Hepatocyte (in vitro differentiated cells): Measurements from ENCODE around the gene CHST2. TPM values are rescaled to one million over a fixed set of nuclear protein-coding genes. Genes with fewer than 3 reads are reported as not detected.

Source experiments
- DNase-seq: peaks from one replicate; pipeline ENCODE4 v3.0.0-alpha.2; 2016; ENCODE audit warnings: low spot score
- H2AFZ ChIP-seq: fragments of 200-600 bp; sonication (generic); 2 replicates; pipeline ENCODE4 v1.6.0; 2016; ENCODE audit warnings: antibody characterized with exemption, mild to moderate bottlenecking
- H3K27ac ChIP-seq: fragments of 200-600 bp; sonication (generic); 2 replicates; pipeline ENCODE4 v1.5.1; 2016; ENCODE audit warnings: mild to moderate bottlenecking
- H3K27me3 ChIP-seq: fragments of 200-600 bp; sonication (generic); 2 replicates; pipeline ENCODE4 v1.6.1; 2016
- H3K36me3 ChIP-seq: fragments of 200-600 bp; sonication (generic); replicated peaks from 2 replicates; pipeline ENCODE4 v1.5.1; 2016; ENCODE audit warnings: low read depth; ENCODE audit not compliant: insufficient read depth
- H3K4me1 ChIP-seq: fragments of 200-600 bp; sonication (generic); 2 replicates; pipeline ENCODE4 v1.5.1; 2016; ENCODE audit warnings: mild to moderate bottlenecking, moderate library complexity; ENCODE audit not compliant: insufficient read depth
- H3K4me2 ChIP-seq: fragments of 200-600 bp; sonication (generic); 2 replicates; pipeline ENCODE4 v1.6.0; 2016
- H3K4me3 ChIP-seq: fragments of 200-600 bp; sonication (generic); 2 replicates; pipeline ENCODE4 v1.5.1; 2016; ENCODE audit warnings: mild to moderate bottlenecking
- H3K79me2 ChIP-seq: fragments of 200-600 bp; sonication (generic); 2 replicates; pipeline ENCODE4 v1.6.0; 2017; ENCODE audit warnings: mild to moderate bottlenecking
- H3K9me2 ChIP-seq: fragments of 200-600 bp; sonication (generic); replicated peaks from 2 replicates; pipeline ENCODE4 v1.6.0; 2017; ENCODE audit warnings: mild to moderate bottlenecking; ENCODE audit not compliant: insufficient read depth
- H3K9me3 ChIP-seq: fragments of 200-600 bp; sonication (generic); 2 replicates; pipeline ENCODE4 v1.5.1; 2016; ENCODE audit warnings: low read depth, mild to moderate bottlenecking
- H4K20me1 ChIP-seq: fragments of 200-600 bp; sonication (generic); 2 replicates; pipeline ENCODE4 v1.6.0; 2016; ENCODE audit warnings: mild to moderate bottlenecking; ENCODE audit not compliant: insufficient read depth, poor library complexity, severe bottlenecking
- CTCF ChIP-seq: fragments of 200-600 bp; sonication (generic); IDR thresholded peaks from 2 replicates; pipeline ENCODE4 v1.5.1; 2016; ENCODE audit warnings: antibody characterized with exemption, mild to moderate bottlenecking; ENCODE audit not compliant: poor library complexity
- EZH2 ChIP-seq: fragments of 200-600 bp; sonication (generic); IDR thresholded peaks from 2 replicates; pipeline ENCODE4 v1.6.1; 2016; ENCODE audit warnings: antibody characterized with exemption, mild to moderate bottlenecking, borderline replicate concordance
- EZH2phosphoT487 ChIP-seq: fragments of 200-600 bp; sonication (generic); IDR thresholded peaks from one replicate; pipeline ENCODE4 v1.6.1; 2018; ENCODE audit warnings: antibody characterized with exemption, mild to moderate bottlenecking, low read depth, moderate library complexity; ENCODE audit not compliant: unreplicated experiment, severe bottlenecking
- WGBS: methylation state at CpG from one replicate; pipeline ENCODE4 v1.1.6; 2016; ENCODE audit warnings: low lambda C conversion rate; ENCODE audit errors: missing lambda C conversion rate; 5-methylcytosine and 5-hydroxymethylcytosine counted together
- polyA plus RNA-seq: library from polyadenylated mRNA; unstranded; fragments of >200 nt; fragmentation: Nextera tagmentation; extraction: Ambion mirVana; gene quantifications from 2 replicates; pipeline ENCODE4 v1.2.1, GENCODE V29; 2016
- total RNA-seq: library from RNA; depleted of rRNA; stranded (reverse); fragments of >200 nt; gene quantifications from 2 replicates; pipeline ENCODE4 v1.2.3, GENCODE V29; 2014

The CHST2 gene
- total and polyA plus RNA-seq, 2 experiments from 2014 or later, result 12.2 to 16.1 TPM

GRCh38 chr3:143100451-143100850 is 19.1 kb upstream of the CHST2 start:
- Histone ChIP-seq H3K27ac (no peak overlapping the region), H3K79me2 (no peaks in the 10 kb centered on the region), H4K20me1 (no peaks in the 10 kb centered on the region), H3K4me3 (no peak overlapping the region), H3K36me3 (no peaks in the 10 kb centered on the region), H3K9me2 (no peaks in the 10 kb centered on the region), H3K27me3 (no peaks in the 10 kb centered on the region), H3K4me2 (no peak overlapping the region), H3K9me3 (no peaks in the 10 kb centered on the region), H3K4me1 (peaks cover 11% of the 10 kb centered on the region), H2AFZ (no peak overlapping the region)
- TF ChIP-seq EZH2 (no peak), CTCF (no peak), EZH2phosphoT487 (no peak)
- no peak for DNase-seq
- 90% methylated on average over 6 of the region's 6 CpGs for WGBS

- peaks cover 11% of the 10 kb centered on the region for H3K4me1 ChIP-seq
- 92% methylated on average over 7 of the region's 7 CpGs for WGBS
- H3K36me3 ChIP-seq, result no peaks in the 10 kb centered on the region
- H3K9me3 ChIP-seq, result no peaks in the 10 kb centered on the region
- TF ChIP-seq EZH2phosphoT487 (no peak), CTCF (no peak), EZH2 (no peak)
- H2AFZ ChIP-seq, result no peak overlapping the region
- no peak overlapping the region for H3K4me2 ChIP-seq
- H3K4me3 ChIP-seq, result no peak overlapping the region
- no peaks in the 10 kb centered on the region for H4K20me1 ChIP-seq
- H3K27ac ChIP-seq, result no peak overlapping the region
- DNase-seq, result no peak
- H3K9me2 ChIP-seq, result no peaks in the 10 kb centered on the region
- H3K27me3 ChIP-seq, result no peaks in the 10 kb centered on the region
- H3K79me2 ChIP-seq, result no peaks in the 10 kb centered on the region
Measured at GRCh38 chr3:143101792-143102381, 17.7 kb upstream of the CHST2 start.

- DNase-seq, result no peak
- no peak for TF ChIP-seq EZH2phosphoT487
- TF ChIP-seq CTCF, result no peak
- TF ChIP-seq EZH2, result no peak
- Histone ChIP-seq H3K4me1 (peaks cover 11% of the 10 kb centered on the region), H3K9me3 (no peaks in the 10 kb centered on the region), H3K4me3 (no peak overlapping the region), H3K79me2 (no peaks in the 10 kb centered on the region), H3K9me2 (no peaks in the 10 kb centered on the region), H3K4me2 (no peak overlapping the region), H2AFZ (no peak overlapping the region), H3K27me3 (no peaks in the 10 kb centered on the region), H3K27ac (no peak overlapping the region), H4K20me1 (no peaks in the 10 kb centered on the region), H3K36me3 (no peaks in the 10 kb centered on the region)
- 89% methylated on average over 2 of the region's 2 CpGs for WGBS
Measured at GRCh38 chr3:143103652-143104051, 15.9 kb upstream of the CHST2 start.

GRCh38 chr3:143105170-143105569 is 14.4 kb upstream of the CHST2 start:
- peaks cover 3% of the 10 kb centered on the region for H3K4me1 ChIP-seq
- no peaks in the 10 kb centered on the region for H3K9me3 ChIP-seq
- no peaks in the 10 kb centered on the region for H4K20me1 ChIP-seq
- no peaks in the 10 kb centered on the region for H3K9me2 ChIP-seq
- no peaks in the 10 kb centered on the region for H3K36me3 ChIP-seq
- no peak overlapping the region for H2AFZ ChIP-seq
- no peaks in the 10 kb centered on the region for H3K79me2 ChIP-seq
- H3K27ac ChIP-seq, result no peak overlapping the region
- H3K27me3 ChIP-seq, result no peaks in the 10 kb centered on the region
- TF ChIP-seq EZH2 (no peak), CTCF (no peak), EZH2phosphoT487 (no peak)
- no peak overlapping the region for H3K4me2 ChIP-seq
- DNase-seq, result no peak
- WGBS, result 82% methylated on average over 5 of the region's 5 CpGs
- no peak overlapping the region for H3K4me3 ChIP-seq
